ENCODE measurements around the gene STXBP5.

The STXBP5 gene

GRCh38 chr6:147390909-147391536 lies 186.8 kb downstream of the STXBP5 start:
- TF ChIP-seq ZNF274 (IDR thresholded peaks at IDR 0.05; ENCODE audit: low read depth, low read length), result no peak

GRCh38 chr6:147392917-147393625 lies 188.9 kb downstream of the STXBP5 start:
- no peak for TF ChIP-seq ZNF274 (IDR thresholded peaks at IDR 0.05; ENCODE audit: low read depth, low read length)
- no peak overlapping the region for H3K4me3 ChIP-seq (ENCODE audit: low read length)

More at GRCh38 chr6:147390909-147391536, 186.8 kb downstream of the STXBP5 start:
- H3K4me3 ChIP-seq (ENCODE audit: low read length), result no peak overlapping the region

GRCh38 chr6:147395158-147395557 lies 190.9 kb downstream of the STXBP5 start:
- TF ChIP-seq ZNF274 (IDR thresholded peaks at IDR 0.05; ENCODE audit: low read depth, low read length), result no peak
- no peak overlapping the region for H3K4me3 ChIP-seq (ENCODE audit: low read length)

- no peak for TF ChIP-seq ZNF274 (IDR thresholded peaks at IDR 0.05; ENCODE audit: low read depth, low read length)
Measured at GRCh38 chr6:147397306-147397705, 193.1 kb downstream of the STXBP5 start.

GRCh38 chr6:147400968-147401367 lies 196.8 kb downstream of the STXBP5 start:
- no peak for TF ChIP-seq ZNF274 (IDR thresholded peaks at IDR 0.05; ENCODE audit: low read depth, low read length)
- H3K4me3 ChIP-seq (ENCODE audit: low read length), result no peak overlapping the region

More at GRCh38 chr6:147397306-147397705, 193.1 kb downstream of the STXBP5 start:
- H3K4me3 ChIP-seq (ENCODE audit: low read length), result no peak overlapping the region

- no peak overlapping the region for H3K4me3 ChIP-seq (ENCODE audit: low read length)
- TF ChIP-seq ZNF274 (IDR thresholded peaks at IDR 0.05; ENCODE audit: low read depth, low read length), result no peak
Measured at GRCh38 chr6:147401779-147402178, 197.6 kb downstream of the STXBP5 start.

- H3K4me3 ChIP-seq (ENCODE audit: low read length), result no peak overlapping the region
- no peak for TF ChIP-seq ZNF274 (IDR thresholded peaks at IDR 0.05; ENCODE audit: low read depth, low read length)
Measured at GRCh38 chr6:147406783-147407182, 202.6 kb downstream of the STXBP5 start.

- H3K4me3 ChIP-seq (ENCODE audit: low read length), result no peak overlapping the region
Measured at GRCh38 chr6:147407571-147407970, 203.4 kb downstream of the STXBP5 start.

GRCh38 chr6:147416622-147417021 lies 212.4 kb downstream of the STXBP5 start:
- TF ChIP-seq ZNF274 (IDR thresholded peaks at IDR 0.05; ENCODE audit: low read depth, low read length), result no peak
- no peak overlapping the region for H3K4me3 ChIP-seq (ENCODE audit: low read length)

More at GRCh38 chr6:147407571-147407970, 203.4 kb downstream of the STXBP5 start:
- no peak for TF ChIP-seq ZNF274 (IDR thresholded peaks at IDR 0.05; ENCODE audit: low read depth, low read length)

GRCh38 chr6:147417954-147418353 lies 213.7 kb downstream of the STXBP5 start:
- no peak for TF ChIP-seq ZNF274 (IDR thresholded peaks at IDR 0.05; ENCODE audit: low read depth, low read length)
- H3K4me3 ChIP-seq (ENCODE audit: low read length), result no peak overlapping the region

GRCh38 chr6:147418523-147418922 lies 214.3 kb downstream of the STXBP5 start:
- no peak overlapping the region for H3K4me3 ChIP-seq (ENCODE audit: low read length)
- TF ChIP-seq ZNF274 (IDR thresholded peaks at IDR 0.05; ENCODE audit: low read depth, low read length), result no peak

GRCh38 chr6:147421903-147422302 lies 217.7 kb downstream of the STXBP5 start:
- H3K4me3 ChIP-seq (ENCODE audit: low read length), result no peak overlapping the region
- no peak for TF ChIP-seq ZNF274 (IDR thresholded peaks at IDR 0.05; ENCODE audit: low read depth, low read length)

- no peak for TF ChIP-seq ZNF274 (IDR thresholded peaks at IDR 0.05; ENCODE audit: low read depth, low read length)
- H3K4me3 ChIP-seq (ENCODE audit: low read length), result no peak overlapping the region
Measured at GRCh38 chr6:147423111-147423510, 218.9 kb downstream of the STXBP5 start.

- TF ChIP-seq ZNF274 (IDR thresholded peaks at IDR 0.05; ENCODE audit: low read depth, low read length), result no peak
- no peak overlapping the region for H3K4me3 ChIP-seq (ENCODE audit: low read length)
Measured at GRCh38 chr6:147429794-147430193, 225.6 kb downstream of the STXBP5 start.

- no peak for TF ChIP-seq ZNF274 (IDR thresholded peaks at IDR 0.05; ENCODE audit: low read depth, low read length)
- no peak overlapping the region for H3K4me3 ChIP-seq (ENCODE audit: low read length)
Measured at GRCh38 chr6:147430811-147431210, 226.6 kb downstream of the STXBP5 start.
